Breast epithelium (tissue), 3 donors: ENCODE results near the gene PHACTR1.

Experiments used
- POLR2A ChIP-seq: fragments of 450-650 bp; IDR thresholded peaks from one replicate; pipeline ENCODE4 v1.6.1; 2016; ENCODE audit warnings: antibody characterized with exemption, mild to moderate bottlenecking, moderate library complexity
- POLR2AphosphoS5 ChIP-seq, 3 donors: sonication (generic); formaldehyde crosslinking; IDR thresholded peaks; one replicate each; pipeline ENCODE4 v1.6.1; 2017; ENCODE audit warnings: antibody characterized with exemption in 3 of 3
- TF ChIP-seq, protein P1 (sequence below), 3 donors: fragments of 450-650 bp; IDR thresholded peaks; one replicate each; pipeline ENCODE4 v1.5.1; 2016 to 2017; ENCODE audit warnings: antibody characterized with exemption in 3 of 3, mild to moderate bottlenecking in 3 of 3, moderate library complexity in 3 of 3

DNA sequence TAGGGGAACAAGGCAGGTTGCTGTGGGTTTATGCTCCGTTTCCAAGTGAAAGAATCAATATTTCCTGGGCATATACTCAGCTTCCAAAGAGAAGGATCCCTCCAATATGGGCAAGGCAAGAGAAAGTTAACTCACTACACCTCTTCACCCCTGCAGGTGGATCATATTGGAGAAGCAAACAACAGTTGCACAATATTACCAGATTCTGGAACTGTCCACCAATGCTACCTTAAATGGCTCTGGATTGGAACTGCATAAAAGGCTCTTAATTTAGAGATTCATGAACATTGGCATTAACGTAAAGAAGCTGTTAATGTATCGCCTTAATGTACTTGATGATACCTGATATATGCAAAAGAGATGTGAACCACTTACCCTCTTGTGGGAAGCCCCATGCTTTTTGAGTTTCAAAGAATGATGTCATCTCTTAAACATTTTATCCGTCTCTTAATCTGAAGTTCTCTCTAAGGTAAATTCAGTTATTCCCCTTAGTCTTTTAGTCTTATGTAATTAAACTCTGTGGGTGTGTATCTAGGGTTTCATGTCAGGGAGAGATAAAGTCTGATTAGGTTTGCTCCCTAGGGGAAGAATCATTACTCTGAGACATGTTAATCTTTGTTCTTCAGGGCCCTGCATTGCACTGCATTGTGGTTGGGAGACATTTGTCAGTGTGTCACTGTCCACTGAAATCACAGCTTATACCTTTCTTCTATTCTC is 99.5 kb downstream of the PHACTR1 start:
- TF ChIP-seq POLR2AphosphoS5 (IDR thresholded peaks at IDR 0.05) (no peak), POLR2A (no peak)
- TF ChIP-seq, protein P1, sequence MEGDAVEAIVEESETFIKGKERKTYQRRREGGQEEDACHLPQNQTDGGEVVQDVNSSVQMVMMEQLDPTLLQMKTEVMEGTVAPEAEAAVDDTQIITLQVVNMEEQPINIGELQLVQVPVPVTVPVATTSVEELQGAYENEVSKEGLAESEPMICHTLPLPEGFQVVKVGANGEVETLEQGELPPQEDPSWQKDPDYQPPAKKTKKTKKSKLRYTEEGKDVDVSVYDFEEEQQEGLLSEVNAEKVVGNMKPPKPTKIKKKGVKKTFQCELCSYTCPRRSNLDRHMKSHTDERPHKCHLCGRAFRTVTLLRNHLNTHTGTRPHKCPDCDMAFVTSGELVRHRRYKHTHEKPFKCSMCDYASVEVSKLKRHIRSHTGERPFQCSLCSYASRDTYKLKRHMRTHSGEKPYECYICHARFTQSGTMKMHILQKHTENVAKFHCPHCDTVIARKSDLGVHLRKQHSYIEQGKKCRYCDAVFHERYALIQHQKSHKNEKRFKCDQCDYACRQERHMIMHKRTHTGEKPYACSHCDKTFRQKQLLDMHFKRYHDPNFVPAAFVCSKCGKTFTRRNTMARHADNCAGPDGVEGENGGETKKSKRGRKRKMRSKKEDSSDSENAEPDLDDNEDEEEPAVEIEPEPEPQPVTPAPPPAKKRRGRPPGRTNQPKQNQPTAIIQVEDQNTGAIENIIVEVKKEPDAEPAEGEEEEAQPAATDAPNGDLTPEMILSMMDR (IDR thresholded peaks at IDR 0.05) = no peak
